Jurkat, Clone E6-1 (cell line): ENCODE measurements around the gene ZNF219.
"Not testable (repeated sequence)": the region's sequence is repeated elsewhere in the genome, so short reads cannot be mapped to it uniquely, and the experiment has no call there.

Source experiments
- DNase-seq: peaks from one replicate; pipeline ENCODE4 v3.0.0-alpha.2; 2011; ENCODE audit warnings: low read depth, low spot score
- H3K4me3 ChIP-seq: 2 replicates; pipeline ENCODE4 v1.5.1; 2011; ENCODE audit warnings: mild to moderate bottlenecking, low read length, control low read depth, moderate library complexity

ZNF219 gene

GRCh38 chr14:21054768-21055145, 43.7 kb downstream of the ZNF219 start:
- no peak for DNase-seq
- H3K4me3 ChIP-seq: no peak overlapping the region

DNA sequence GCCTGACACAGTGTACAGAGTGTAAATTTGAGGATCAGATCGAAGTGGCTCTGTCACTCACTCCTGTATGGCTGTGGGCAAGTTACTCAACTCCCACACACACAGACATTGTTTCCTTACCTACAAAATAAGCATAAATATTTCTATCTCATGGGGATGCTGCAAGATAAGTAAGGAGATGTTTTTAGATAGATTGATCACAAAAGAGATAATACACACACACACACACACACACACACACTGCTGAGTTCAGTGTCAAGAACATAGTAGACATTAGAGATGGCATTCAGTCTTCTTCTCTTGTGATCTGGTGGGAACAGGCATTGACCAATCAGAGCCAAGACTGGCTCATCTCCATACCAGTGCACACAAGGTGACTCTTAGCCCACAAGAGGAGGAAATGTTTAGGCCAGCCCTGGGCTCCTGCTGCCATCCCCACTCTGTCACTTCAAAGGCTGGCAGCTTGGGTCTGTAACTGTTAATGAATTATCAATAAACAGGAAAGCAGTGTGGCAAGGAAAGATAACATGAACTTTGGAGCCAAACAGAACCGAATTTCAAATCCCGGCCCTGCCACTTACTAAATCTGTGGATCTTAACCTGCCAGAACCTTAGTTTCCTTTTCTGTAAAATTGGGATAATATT, 44.2 kb downstream of the ZNF219 start:
- DNase-seq: no peak

GRCh38 chr14:21053184-21054122, 45.0 kb downstream of the ZNF219 start:
- DNase-seq: no peak
- H3K4me3 ChIP-seq: no peak overlapping the region

More for the DNA sequence above, 44.2 kb downstream of the ZNF219 start:
- no peak overlapping the region for H3K4me3 ChIP-seq

GRCh38 chr14:21050597-21050996, 47.9 kb downstream of the ZNF219 start:
- no peak for DNase-seq
- H3K4me3 ChIP-seq: no peak overlapping the region

- H3K4me3 ChIP-seq: no peak overlapping the region
- DNase-seq: no peak
Observed at GRCh38 chr14:21049271-21049673, 49.2 kb downstream of the ZNF219 start.

DNA sequence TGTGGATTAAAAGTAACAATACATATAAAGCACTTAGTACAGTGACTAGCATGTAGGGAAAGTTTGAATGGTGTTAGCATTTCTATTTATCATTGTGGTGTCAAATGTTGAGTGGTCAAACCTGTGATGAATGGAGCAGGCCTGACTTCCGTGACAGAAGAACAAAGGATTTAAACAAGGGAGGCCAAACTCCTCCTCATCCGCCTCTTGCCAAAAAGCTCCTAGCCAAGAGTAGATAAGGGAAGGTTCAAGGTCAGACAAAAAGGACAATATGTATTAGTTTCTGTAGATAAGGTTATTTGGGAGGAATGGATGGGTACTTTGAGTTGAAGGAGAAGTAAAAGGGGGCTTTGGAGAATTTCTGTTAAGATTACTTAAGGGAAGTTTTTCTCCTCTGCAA, 49.8 kb downstream of the ZNF219 start:
- DNase-seq: no peak
- no peak overlapping the region for H3K4me3 ChIP-seq

DNA sequence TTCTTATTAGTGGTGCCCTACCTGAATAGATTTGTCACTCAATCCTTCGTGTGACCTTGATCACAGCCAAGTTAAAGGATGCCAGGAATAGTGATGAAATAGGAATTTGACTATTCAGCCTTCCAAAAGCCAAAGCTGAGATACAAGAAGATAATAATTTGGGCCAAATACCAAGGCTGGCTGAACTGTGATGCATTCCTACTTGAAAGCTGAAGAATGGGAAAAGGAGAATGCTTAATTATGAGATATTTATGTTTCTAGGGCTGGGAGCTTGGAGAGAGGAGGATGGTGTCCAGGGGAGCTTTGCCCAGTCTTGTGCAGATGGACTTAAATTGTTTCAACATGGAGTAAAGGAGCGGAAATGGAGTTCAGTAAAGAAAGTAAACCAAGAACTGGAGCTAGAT, 51.1 kb downstream of the ZNF219 start:
- no peak for DNase-seq
- H3K4me3 ChIP-seq: no peak overlapping the region

GRCh38 chr14:21043974-21044618, 54.4 kb downstream of the ZNF219 start:
- H3K4me3 ChIP-seq: no peak overlapping the region
- no peak for DNase-seq

DNA sequence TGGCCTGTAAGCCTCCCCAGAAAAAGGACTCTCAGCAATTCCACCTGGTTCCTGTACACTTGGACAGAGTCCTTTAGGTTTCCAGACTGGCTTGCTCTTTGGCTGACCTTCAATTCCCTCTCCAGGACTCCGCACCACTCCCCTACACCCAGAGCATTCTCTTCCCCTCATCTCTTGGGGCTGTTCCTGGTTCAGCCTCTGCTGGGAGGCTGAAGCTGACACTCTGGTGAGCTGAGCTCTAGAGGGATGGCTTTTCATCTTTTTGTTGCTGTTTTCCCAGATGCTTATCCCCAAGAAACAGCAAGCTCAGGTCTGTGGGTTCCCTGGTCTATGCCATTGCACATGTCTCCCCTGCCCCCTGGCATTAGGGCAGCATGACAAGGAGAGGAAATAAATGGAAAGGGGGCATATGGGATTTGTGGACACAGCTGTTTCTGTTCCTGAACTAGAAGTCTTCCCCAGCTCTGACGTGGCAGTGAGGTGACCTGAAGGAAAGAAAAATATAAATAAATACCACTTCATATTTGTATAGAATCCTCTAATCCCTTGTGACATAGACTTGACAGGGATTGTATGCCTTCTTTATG, 55.0 kb downstream of the ZNF219 start:
- H3K4me3 ChIP-seq: no peak overlapping the region
- DNase-seq: no peak

- H3K4me3 ChIP-seq: no peak overlapping the region
- no peak for DNase-seq
Observed at GRCh38 chr14:21042918-21043317, 55.5 kb downstream of the ZNF219 start.

- H3K4me3 ChIP-seq: no peak within 1 kb of the TSS
- DNase-seq: no peak
Observed at GRCh38 chr14:21041676-21042433, 56.6 kb downstream of the ZNF219 start, which contains the start of gene RNASE7. RNASE7 (plus strand) TSS chr14:21042362; CDS start chr14:21042993, 631 bp downstream.

GRCh38 chr14:21040941-21041340, 57.5 kb downstream of the ZNF219 start:
- DNase-seq: not testable (repeated sequence)

GRCh38 chr14:21040370-21040925, 58.0 kb downstream of the ZNF219 start:
- DNase-seq: no peak
- no peak overlapping the region for H3K4me3 ChIP-seq

More at GRCh38 chr14:21040941-21041340, 57.5 kb downstream of the ZNF219 start:
- H3K4me3 ChIP-seq: not testable (repeated sequence)
